ENCODE measurements around the gene SLC66A3.

Gene SLC66A3

GRCh38 chr2:11140492-11140891 lies 14.8 kb upstream of the SLC66A3 start:
- DNase-seq, result no peak

- DNase-seq, result no peak
These were observed 13.9 kb upstream of the SLC66A3 start for GRCh38 chr2:11141319-11141718.

GRCh38 chr2:11142330-11142729 lies 12.9 kb upstream of the SLC66A3 start:
- no peak for DNase-seq

- DNase-seq, result no peak
These were observed 12.3 kb upstream of the SLC66A3 start for GRCh38 chr2:11142987-11143386.

- DNase-seq, result no peak
These were observed 11.1 kb upstream of the SLC66A3 start for GRCh38 chr2:11144077-11144737.

GRCh38 chr2:11144738-11145079 lies 10.6 kb upstream of the SLC66A3 start:
- DNase-seq, result no peak

- DNase-seq, result no peak
These were observed 9.9 kb upstream of the SLC66A3 start for GRCh38 chr2:11145350-11145749.

- DNase-seq, result no peak
These were observed 9.2 kb upstream of the SLC66A3 start for GRCh38 chr2:11146076-11146475.

GRCh38 chr2:11147263-11147662 lies 8.0 kb upstream of the SLC66A3 start:
- no peak for DNase-seq

GRCh38 chr2:11152591-11152990 lies 2.7 kb upstream of the SLC66A3 start:
- DNase-seq, result no peak

GRCh38 chr2:11154016-11154922 lies 998 bp upstream of the SLC66A3 start:
- no peak for DNase-seq

GRCh38 chr2:11154923-11155380 lies 315 bp upstream of the SLC66A3 start:
- DNase-seq, result peak; percentile 75 to 97

GRCh38 chr2:11156396-11157075 lies 1.3 kb downstream of the SLC66A3 start:
- no peak for DNase-seq

GRCh38 chr2:11157296-11157695 lies 2.0 kb downstream of the SLC66A3 start:
- DNase-seq, result no peak

GRCh38 chr2:11157731-11158130 lies 2.5 kb downstream of the SLC66A3 start:
- DNase-seq, result no peak

GRCh38 chr2:11158916-11159573 lies 3.8 kb downstream of the SLC66A3 start:
- DNase-seq, result no peak

GRCh38 chr2:11159574-11160170 lies 4.4 kb downstream of the SLC66A3 start:
- DNase-seq, result no peak

GRCh38 chr2:11160256-11160655 lies 5.0 kb downstream of the SLC66A3 start:
- DNase-seq, result no peak

GRCh38 chr2:11160731-11161455 lies 5.6 kb downstream of the SLC66A3 start:
- no peak for DNase-seq

- DNase-seq, result no peak
These were observed 6.5 kb downstream of the SLC66A3 start for GRCh38 chr2:11161747-11162146.

- no peak for DNase-seq
These were observed 8.4 kb downstream of the SLC66A3 start for GRCh38 chr2:11163439-11164317.

Data from NCI-H526 (cell line).